Suppressor macrophage treated with lipopolysaccharide for 4 hours (primary cell): ENCODE measurements around the gene SYNE3.

Experiments used
- DNase-seq: peaks from one replicate; pipeline ENCODE4 v3.0.0-alpha.2; 2020

SYNE3 gene

GRCh38 chr14:95471476-95471875 lies 45.0 kb downstream of the SYNE3 start:
- DNase-seq, result no peak

GRCh38 chr14:95471016-95471415 lies 45.4 kb downstream of the SYNE3 start:
- no peak for DNase-seq

GRCh38 chr14:95469134-95469481 lies 47.3 kb downstream of the SYNE3 start:
- DNase-seq, result no peak

GRCh38 chr14:95468448-95469133 lies 47.9 kb downstream of the SYNE3 start:
- DNase-seq, result no peak

GRCh38 chr14:95467657-95468056 lies 48.8 kb downstream of the SYNE3 start:
- DNase-seq, result no peak

- no peak for DNase-seq
These were observed 49.2 kb downstream of the SYNE3 start for GRCh38 chr14:95467232-95467631.
